Stimulated activated CD4-positive, alpha-beta T cell treated with anti-CD3 and anti-CD28 coated beads, TNF-alpha, amount 100 ng/mL, for 24 hours (primary cell): ENCODE data around the gene AAK1.
"Not testable (repeated sequence)": the region's sequence is repeated elsewhere in the genome, so short reads cannot be mapped to it uniquely, and the experiment has no call there.

Experiments used
- DNase-seq, 3 experiments: peaks; one replicate each; pipeline ENCODE4 v3.0.0-alpha.2; 2020; ENCODE audit warnings: low read depth in 3 of 3

Gene AAK1

DNA sequence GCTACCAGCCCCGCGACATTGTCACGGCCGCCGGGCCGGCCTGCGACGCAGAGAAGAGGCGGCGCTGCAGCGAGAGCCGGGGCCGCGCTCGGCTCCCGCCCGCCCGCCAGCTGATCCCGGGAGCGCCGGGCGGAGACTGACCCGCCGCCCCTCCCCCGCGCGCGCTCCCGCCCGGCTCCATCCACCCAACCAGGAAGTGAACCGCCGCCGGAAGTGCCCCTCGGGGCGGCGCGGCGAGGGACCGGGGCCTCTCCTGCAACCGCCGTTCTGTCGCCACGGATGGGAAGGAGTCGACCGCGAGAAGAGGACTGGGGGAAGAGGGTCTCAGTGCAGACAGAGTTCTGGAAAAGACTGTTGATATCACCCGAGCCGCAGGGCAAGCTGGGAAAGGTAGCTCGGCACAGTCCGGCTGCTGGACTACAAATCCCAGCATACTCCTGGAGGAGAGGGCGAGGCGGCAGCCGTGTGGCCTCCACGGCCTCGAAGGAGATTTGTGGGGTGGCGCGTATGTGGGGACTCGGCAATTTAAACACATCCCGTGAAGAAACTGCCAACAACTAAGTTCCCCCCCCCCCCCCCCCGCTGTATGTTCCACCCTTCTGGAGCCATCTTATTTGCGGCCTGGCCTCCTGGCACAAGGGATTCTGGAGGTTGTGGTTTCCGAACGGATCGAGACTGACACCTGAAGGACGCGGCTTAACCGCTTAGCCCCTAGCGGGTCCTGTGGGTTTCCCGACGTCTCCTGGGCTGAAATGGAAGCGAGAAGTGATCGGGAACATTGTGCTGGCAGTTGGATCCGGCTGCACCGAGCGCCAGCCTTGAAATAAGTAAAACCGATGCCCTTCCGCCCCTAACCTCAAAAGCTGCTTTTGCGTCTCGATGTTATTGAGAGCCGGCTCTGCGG lies at the start of gene AAK1:
TSS of gene AAK1 (minus strand) at position 138 of the 904 bp plus-strand sequence. CDS start 699 bp downstream, outside the sequence.
- peak; percentile 69 to 89 (median 79) for DNase-seq

DNA sequence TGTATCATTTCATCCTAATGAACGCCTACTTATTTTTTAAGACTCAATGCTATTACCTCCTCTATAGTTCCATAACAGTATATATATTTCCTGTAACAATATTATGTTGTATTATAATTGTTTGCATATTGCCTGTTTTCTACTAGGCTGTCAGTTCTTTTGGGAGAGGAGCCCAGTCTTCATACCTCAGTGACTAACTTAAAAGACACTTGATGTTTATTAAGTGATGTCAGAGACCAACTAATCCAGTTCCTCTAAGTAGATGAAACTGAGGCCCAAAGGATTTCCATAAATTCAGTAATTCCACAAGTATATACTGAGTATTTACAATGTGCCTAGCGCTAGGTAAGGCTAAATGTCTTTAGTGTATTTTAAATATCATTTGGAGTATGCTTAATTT lies 48.9 kb upstream of the AAK1 start:
- no peak for DNase-seq

DNA sequence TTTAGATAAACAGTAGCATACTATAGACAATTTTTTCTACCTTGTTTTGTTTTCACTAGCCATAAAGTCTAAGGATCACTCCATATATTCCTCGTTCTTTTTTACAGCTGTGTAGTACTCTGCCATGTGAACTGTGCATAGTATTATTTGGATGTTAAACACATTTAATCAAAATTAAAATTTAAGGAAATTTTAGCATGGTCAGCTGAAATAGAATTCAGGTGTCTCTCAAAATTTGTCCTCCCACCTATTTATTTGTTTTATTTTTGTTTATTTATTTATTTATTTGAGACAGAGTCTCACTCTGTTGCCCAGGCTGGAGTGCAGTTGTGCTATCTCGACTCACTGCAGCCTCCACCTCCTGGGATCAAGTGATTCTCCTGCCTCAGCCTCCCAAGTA lies 46.4 kb upstream of the AAK1 start:
- no peak for DNase-seq

DNA sequence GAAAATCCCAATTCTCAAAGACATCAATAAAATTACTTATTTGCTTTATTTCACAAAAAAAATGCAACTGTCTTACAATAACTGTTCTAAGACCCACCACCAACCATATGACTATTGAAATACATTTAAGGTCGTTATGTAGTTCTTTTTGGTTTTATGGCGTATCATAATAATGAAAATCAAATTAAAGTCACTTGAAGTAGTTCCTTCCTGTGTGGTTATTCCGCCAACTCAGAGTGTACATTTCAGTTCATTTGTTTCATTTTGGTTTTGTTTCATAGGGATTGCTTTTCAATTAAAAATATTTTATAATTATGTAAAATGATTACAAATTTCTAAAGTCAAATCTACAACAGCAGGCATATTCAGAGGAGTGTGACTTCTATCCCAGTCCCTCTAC lies 45.9 kb upstream of the AAK1 start:
- DNase-seq, result no peak

DNA sequence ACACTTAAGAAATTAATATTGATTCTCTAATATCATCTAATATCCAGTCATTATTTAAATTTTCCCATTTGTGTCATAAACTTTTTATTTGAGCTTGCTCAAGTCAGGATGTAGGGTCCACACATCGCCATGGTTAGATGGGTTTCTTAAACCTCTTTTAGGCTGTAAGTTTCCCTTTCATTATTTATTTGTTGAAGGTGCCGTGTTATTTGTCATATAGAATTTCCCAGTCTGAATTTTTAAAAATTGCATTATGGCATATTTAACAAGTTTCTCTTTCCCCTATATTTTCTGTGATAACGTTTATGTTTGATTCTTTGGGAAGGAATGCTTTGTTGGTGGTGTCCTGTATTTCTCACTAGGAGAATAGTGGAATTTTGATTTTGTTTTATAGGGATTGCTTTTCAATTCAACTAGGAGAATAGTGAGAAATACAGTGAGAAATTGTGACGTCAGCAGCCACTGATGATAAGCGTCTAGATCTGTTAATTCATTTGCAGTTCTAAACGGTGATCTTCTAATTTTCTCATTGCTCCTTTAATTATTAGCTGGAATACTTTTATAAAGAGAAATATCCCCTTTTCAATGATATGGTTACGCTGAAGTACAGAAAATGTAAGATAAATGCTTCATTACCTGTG lies 44.6 kb upstream of the AAK1 start:
- no peak for DNase-seq

DNA sequence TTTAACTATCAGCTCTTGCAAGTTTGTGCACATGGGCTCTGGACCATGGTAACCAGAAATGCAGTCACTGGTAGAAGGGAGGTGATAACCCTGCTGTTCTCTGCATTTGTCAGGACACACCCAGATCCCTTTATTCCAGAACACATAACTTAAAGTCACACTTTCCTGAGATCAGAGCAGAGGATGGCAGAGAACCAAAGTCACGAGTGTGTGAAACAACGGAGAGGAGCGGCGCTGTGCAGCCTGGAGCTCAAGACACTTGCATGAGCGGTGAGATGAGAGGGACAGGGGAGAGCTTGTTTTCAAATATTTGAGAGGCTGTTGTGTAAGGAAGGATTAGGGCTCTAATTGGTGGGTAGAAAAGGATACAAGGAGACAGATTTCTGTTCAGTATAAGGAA lies 43.3 kb upstream of the AAK1 start:
- no peak for DNase-seq

DNA sequence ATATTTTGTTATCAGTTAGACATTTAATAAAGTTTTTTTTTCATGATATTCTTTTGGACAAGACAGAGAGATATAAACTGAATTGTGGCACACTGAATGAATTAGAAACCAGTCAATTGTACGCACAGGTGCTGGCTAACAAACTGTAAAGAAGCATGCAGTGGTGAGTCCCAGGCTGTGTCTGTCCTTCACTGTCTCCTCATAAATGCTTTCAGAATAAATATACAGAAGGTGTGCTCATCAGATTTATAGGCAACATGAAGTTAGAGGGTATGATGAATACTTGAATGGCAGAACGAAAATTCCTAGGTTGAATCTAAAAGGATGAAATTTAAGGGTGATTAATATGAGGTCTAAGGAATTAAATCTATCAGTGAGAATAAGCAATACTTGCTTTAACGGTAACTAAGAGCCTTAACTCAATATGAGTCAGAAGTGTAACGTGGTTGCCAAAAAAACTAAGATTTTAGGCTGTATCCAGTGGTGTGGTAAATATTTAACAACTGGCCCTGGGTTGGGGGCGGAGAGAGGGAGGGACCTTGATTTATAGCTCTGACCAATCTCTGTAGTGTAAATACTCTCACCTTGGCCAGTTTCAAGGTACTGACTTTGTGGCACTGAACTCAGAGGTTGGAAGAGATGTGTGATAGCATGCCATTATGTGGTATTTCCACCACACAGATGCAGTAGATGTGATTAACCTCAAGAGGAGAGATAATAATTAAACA lies 41.9 kb upstream of the AAK1 start:
- DNase-seq, result no peak

DNA sequence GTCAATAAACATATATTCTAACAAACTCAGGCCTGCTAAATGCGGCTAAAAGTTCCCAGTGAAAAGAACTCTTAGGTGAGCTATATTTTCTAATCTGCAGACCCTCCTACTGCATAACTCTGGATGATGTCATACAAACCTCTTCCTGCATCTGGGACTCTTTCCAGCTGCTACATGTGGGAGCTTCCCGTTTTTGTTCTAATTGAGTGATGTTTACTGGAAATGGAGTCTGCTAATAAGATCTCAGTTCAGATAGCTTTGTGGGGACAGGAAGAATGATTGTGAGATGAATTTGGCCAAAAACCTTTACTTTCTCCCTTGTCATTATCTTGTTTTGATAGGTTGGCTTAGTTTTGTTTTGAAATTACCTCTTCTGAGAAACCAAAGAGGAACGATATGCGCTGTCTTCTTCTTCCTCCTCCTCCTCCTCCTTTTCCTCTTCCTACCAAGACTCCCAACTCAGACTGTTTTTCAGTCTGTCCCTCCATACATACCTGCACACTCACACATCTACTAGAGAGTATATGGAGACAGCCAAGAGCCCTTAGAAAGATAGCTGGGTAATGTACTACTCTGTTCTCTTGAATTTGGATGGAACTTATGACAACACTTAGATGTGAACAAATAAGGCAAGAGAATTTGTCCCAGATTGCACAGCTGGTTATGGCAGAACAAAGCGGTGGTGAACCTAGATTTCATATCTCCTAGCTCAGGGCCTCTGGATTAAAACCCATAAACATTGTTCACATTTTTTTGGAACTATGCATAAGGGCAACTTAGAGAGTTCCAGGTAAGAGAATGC lies 39.8 kb upstream of the AAK1 start:
- no peak for DNase-seq

DNA sequence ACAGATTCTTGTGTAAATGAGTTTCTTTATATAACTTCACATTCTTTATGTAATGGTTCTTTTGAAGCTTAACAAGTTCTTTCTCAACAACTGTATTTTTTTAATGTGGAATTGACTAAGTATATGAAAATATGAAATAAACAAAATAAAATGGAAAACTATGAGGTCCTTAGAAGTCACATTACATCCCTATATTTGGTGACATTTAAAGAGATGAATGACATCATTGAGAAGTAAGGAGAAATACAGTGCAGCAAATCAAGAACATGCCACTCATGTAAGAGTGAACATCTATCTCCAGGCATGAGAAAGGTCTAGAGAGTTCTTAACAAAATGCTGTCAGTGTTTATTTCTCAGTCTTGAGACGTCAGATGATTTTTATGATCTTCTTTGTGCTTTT lies 39.0 kb upstream of the AAK1 start:
- no peak for DNase-seq

DNA sequence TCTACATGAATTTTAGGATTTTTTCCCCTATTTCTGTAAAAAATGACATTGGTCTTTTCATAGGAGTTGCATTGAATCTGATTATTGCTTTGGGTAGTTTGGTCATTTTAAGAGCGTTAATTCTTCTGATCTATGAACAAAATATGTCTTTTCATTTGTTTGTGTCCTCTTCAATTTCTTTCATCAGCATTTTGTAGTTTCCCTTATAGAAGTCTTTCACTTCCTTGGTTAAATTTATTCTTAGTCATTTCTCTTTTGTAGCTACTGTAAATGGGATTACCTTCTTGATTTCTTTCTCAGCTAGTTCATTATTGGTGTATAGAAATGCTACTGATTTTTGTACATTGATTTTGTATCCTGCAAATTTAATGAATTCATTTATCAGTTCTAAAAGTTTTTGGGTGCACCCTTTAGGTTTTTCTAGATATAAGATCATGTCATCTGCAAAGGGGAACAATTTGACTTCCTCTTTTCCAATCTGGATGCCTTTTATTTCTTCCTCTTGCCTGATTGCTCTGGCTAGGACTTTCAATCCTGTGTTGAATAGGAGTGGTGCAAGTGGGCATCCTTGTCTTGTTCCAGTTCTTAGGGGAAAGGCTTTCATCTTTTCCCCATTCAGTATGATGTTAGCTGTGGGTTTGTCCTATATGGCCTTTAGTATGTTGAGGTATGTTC lies 36.6 kb upstream of the AAK1 start:
- no peak for DNase-seq

DNA sequence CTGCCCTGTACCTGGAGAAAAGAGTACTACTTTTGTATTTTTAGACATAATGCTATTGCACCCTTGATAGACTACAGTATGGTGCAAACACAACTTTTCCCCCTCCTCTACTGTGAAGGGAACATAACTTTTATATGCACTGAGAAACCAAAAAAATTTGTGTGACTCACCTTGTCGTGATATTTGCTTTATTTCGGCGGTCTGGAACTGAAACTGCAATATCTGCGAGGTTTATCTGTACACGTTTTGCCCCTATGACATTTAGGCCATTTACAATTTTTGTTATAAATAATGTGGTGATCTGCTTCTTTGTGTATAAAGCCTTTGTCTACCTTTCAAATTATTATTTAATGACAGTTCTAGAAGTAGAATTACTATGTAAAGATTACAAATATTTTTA lies 34.4 kb upstream of the AAK1 start:
- no peak for DNase-seq

DNA sequence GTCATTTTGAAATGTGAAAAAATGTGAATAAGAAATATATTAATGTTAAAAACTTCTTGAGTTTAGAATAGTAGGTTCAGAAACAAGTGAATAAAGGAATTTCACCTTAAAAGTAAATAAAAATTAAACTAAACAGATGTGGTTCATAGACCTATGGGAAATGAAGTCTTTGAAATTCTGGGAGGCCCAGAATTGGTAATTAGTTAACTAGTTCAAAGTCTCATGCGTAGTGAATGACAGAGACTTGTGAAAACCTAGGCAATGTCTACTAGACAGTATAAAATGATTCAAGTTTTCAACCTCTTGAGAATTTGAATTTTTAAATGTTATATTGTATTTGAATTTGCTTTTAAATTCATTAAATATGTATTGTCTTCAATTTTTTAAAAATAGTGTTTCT lies 32.6 kb upstream of the AAK1 start:
- DNase-seq, result no peak

DNA sequence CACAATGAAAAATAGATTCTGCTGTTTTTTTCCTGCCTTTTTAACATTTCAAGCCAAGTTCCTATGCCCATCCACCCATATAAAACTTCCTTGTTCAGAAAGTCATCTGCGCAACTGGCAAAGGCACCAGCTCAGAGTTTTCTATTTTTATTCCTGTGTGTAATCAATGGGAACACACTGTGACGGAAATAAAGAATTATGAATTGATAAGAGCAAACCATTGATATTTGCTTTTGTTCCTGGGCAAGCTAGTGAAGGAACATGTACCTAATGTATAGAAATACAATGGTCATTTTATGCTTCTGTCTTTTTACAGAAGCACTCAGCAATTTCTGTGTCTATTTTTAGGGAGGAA lies 30.8 kb upstream of the AAK1 start:
- DNase-seq, result no peak

DNA sequence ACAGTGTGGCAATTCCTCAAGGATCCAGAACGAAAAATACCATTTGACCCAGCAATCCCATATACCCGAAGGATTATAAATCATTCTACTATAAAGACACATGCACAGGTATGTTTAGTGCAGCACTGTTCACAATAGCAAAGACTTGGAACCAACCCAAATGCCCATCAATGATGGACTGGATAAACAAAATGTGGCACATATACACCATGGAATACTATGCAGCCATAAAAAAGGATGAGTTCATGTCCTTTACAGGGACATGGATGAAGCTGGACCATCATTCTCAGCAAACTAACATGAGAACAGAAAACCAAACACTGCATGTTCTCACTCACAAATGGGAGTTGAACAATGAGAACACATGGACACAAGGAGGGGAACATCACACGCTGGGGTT lies 29.6 kb upstream of the AAK1 start:
- not testable (repeated sequence) for DNase-seq

DNA sequence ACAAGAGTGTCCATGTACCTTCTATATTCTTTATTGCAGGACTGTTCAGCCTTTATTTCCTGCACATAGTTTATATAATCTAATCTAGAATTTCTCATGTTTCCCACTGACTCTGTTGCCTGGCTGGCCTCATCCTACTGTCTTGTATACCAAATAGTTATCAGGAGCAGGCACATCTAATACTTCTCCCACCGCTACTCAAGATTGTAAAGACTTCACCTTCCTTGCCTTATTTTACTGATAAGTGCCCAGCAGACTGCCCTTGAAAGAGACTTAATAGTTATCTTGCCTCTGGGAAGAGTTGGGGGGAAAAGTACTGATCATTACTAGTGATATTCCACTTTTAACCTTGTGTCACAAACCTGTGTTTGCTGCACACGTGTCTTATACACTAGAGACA lies 26.1 kb upstream of the AAK1 start:
- no peak for DNase-seq

DNA sequence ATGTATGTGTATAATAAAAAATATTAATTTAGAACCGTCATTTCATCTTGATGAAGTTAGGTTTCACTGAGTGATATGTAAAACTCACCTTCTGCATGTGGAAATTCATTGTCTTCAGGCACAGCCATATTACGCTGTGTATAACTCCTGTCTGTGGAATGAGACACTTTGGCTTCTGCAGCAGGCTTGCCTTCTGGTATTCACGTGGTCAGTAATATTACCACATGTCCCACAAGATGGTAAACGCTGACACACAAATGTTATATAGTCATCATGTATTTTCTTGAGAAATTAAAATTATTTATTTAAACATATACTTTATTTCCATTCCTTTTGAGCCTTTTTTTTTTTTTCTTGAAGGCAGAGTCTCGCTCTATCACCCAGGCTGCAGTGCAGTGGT lies 25.1 kb upstream of the AAK1 start:
- no peak for DNase-seq

DNA sequence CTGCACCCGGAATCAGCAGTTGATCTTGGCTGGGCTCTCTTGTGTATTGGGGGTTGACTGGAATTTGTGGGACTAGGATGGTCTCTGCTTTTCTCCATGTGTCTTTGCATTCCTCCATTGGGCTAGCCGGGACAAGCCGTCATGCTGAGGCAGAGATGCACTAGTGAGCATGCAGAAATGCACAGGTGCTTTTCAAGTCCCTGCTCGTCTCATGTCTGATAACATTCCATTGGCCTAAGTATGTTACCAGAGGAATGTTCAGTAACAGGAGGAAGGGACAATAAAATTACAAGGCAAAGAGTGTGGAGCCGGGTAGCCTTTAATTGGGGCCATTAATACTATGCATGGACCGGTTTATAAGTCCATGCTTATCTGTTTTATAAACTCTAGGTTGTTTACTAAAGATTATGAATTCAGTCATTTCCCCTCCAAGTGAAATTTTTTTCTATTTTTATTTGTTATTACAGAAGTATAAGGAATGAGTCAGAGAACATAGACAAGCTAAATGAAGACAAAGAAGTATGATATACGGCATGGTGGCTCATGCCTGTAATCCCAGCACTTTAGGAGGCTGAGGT lies 24.4 kb upstream of the AAK1 start:
- DNase-seq, result no peak

DNA sequence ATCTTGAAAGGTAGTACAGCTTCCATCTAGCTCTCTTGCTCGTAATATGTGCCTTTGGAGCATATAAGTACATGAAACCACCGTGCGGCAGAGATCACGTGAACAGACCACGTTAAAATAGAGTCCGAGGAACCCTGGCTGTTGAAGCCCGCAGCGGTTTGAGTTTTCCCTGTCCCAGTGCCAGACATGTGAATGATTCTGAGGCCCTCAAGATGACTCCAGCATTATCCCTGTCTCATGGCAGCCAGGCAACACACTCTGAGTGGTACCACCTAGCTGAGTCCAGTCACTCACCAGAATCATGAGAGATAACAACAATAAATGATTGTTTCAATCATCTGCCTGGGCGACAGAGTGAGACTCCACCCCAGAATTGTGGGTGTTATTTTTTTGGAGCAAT lies 21.6 kb upstream of the AAK1 start:
- DNase-seq, result no peak

DNA sequence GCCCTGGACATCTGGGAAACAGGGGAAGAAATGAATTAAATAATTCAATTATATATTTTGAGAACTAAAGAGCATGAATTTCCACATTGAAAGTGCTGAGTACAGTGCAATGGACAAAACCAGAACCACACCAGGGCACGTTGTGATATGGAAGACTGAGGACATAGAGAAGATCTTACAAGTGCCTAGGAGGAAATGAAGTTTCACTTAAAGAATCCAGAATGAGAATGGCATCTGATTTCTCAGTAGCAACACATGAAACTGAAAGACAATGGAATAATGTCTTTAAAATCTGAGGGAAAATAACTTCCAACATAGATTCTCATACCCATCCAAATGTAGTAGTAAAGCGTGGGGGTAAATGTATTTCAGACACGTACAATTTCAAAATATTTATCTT lies 20.3 kb upstream of the AAK1 start:
- no peak for DNase-seq

DNA sequence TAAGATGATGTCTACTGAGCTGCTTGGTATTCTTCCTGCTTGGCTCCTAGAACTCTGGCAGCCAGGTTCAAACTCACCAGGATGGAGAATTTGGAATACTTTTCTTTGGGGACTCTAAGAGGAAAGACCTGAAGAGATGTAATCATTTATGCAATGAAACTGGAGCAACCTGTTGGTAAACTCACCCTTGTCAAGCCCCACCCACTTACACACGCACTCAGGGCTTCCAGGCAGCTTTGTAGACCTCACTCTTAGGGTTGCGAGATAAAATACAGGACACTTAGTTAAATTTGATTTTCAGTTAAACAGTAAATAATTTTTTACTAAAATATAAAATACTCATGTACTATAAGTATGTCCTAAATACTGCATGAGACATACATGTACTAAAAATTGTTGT lies 19.0 kb upstream of the AAK1 start:
- not testable (repeated sequence) for DNase-seq

DNA sequence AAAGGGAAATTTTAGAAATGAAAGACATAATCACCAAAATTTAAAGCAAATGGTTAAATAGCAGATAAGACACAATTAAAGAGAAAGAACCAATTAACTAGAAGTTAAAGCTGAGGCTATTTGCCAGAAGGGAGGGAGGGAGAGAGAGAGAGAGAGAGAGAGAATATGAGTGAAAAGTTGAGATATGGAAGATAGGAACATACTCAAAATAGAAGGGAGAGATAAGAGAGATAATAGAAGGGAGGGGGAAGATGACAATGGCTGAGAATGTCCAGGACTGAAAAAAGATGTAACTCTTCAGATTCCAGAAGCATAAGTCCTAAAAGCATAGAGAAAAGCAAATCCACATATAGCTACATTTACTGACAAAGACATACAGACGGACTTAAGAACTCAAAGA lies 17.1 kb upstream of the AAK1 start:
- DNase-seq, result no peak
